Endothelial cell of umbilical vein (primary cell): ENCODE data around the gene MROH2A. TPM values are rescaled to one million over a fixed set of nuclear protein-coding genes. Genes with fewer than 3 reads are reported as not detected.

ENCODE experiments used
- BruUV-seq: library from RNA; stranded (reverse); fragments of 400-500 nt; replicated peaks from 2 replicates; lab custom pipeline; 2021; lab: Mats Ljungman, UMichigan
- CTCF ChIA-PET: fragments of 300-600, 350-600 bp; sonication (Branson Sonifier 250); formaldehyde crosslinking; loops from one replicate; lab custom pipeline; 2021; ENCODE audit warnings: antibody characterized with exemption, inconsistent platforms; lab: Charles Lee
- POLR2A ChIA-PET: fragments of 300-600, 350-600 bp; sonication (Branson Sonifier 250); formaldehyde crosslinking; loops from one replicate; lab custom pipeline; 2021; ENCODE audit warnings: antibody characterized with exemption, inconsistent platforms; lab: Charles Lee
- DNase-seq: peaks from one replicate; pipeline ENCODE4 v3.0.0-alpha.2; 2011; ENCODE audit warnings: low read depth, low spot score
- FAIRE-seq: peaks from 2 replicates; lab custom pipeline; 2011; peaks lifted over from hg19 to GRCh38; lab: Jason Lieb, UNC
- H2AFZ ChIP-seq: 2 replicates; pipeline ENCODE4 v1.6.0; 2012; ENCODE audit warnings: low read depth, low read length, control low read depth, inconsistent platforms
- H3K27ac ChIP-seq: 2 replicates; pipeline ENCODE4 v1.5.1; 2011; ENCODE audit warnings: low read depth, mild to moderate bottlenecking, control low read depth, low read length, moderate library complexity; ENCODE audit not compliant: insufficient read depth
- H3K27me3 ChIP-seq, 2 experiments: 2 replicates each; pipeline versions ENCODE4 v1.6.0 to v1.6.1; 2011; ENCODE audit warnings: low read length in 2 of 2, mixed read lengths in 1 of 2; ENCODE audit not compliant: control insufficient read depth in 2 of 2, insufficient read depth in 2 of 2
- H3K36me3 ChIP-seq, 2 experiments: 2 replicates in 1 of 2; 3 replicates in 1 of 2; pipeline ENCODE4 v1.5.1; 2011; ENCODE audit warnings: low read length in 2 of 2, mild to moderate bottlenecking in 1 of 2, moderate library complexity in 1 of 2; ENCODE audit not compliant: control insufficient read depth in 2 of 2, insufficient read depth in 2 of 2; ENCODE audit errors: extremely low read depth in 1 of 2
- H3K4me1 ChIP-seq: 3 replicates; pipeline ENCODE4 v1.5.1; 2011; ENCODE audit warnings: mild to moderate bottlenecking, low read length; ENCODE audit not compliant: control insufficient read depth, insufficient read depth; ENCODE audit errors: extremely low read depth
- H3K4me2 ChIP-seq: 2 replicates; pipeline ENCODE4 v1.6.1; 2011; ENCODE audit warnings: low read length, control low read depth, mixed read lengths; ENCODE audit not compliant: insufficient read depth
- H3K4me3 ChIP-seq, 3 experiments: fragments of 200-600 bp in 1 of 3; sonication (generic), shearing (Covaris generic) in 1 of 3; replicated peaks in 1 of 3; 2 replicates each; pipeline ENCODE4 v1.5.1; 2011 to 2016; ENCODE audit warnings: control low read depth in 3 of 3, low read length in 3 of 3, mild to moderate bottlenecking in 2 of 3, inconsistent platforms in 1 of 3, low read depth in 1 of 3, moderate library complexity in 1 of 3; ENCODE audit not compliant: insufficient read depth in 1 of 3
- H3K79me2 ChIP-seq: 2 replicates; pipeline ENCODE4 v1.6.0; 2012; ENCODE audit warnings: low read length, inconsistent platforms; ENCODE audit not compliant: control insufficient read depth, insufficient read depth
- H3K9ac ChIP-seq: replicated peaks from 2 replicates; pipeline ENCODE3; 2011; ENCODE audit warnings: low read length, control low read depth; ENCODE audit not compliant: insufficient read depth; ENCODE audit errors: extremely low read depth
- H3K9me1 ChIP-seq: replicated peaks from 3 replicates; pipeline ENCODE4 v1.6.0; 2011; ENCODE audit warnings: mild to moderate bottlenecking, low read length; ENCODE audit not compliant: control insufficient read depth, insufficient read depth; ENCODE audit errors: extremely low read depth
- H3K9me3 ChIP-seq: replicated peaks from 2 replicates; pipeline ENCODE4 v1.5.1; 2012; ENCODE audit warnings: low read length, inconsistent platforms; ENCODE audit not compliant: control insufficient read depth, insufficient read depth
- H4K20me1 ChIP-seq: replicated peaks from 2 replicates; pipeline ENCODE3; 2011; ENCODE audit warnings: mild to moderate bottlenecking, low read length; ENCODE audit not compliant: control insufficient read depth, insufficient read depth; ENCODE audit errors: extremely low read depth
- EZH2 ChIP-seq: IDR thresholded peaks from 2 replicates; pipeline ENCODE4 v1.6.1; 2012; ENCODE audit warnings: borderline replicate concordance, low read depth, mild to moderate bottlenecking, moderate library complexity, low read length, inconsistent platforms; ENCODE audit not compliant: severe bottlenecking
- FOS ChIP-seq: IDR thresholded peaks from 2 replicates; pipeline ENCODE4 v1.6.1; 2011; ENCODE audit warnings: mild to moderate bottlenecking, low read length, moderate library complexity, borderline replicate concordance; ENCODE audit not compliant: insufficient read depth
- GATA2 ChIP-seq: IDR thresholded peaks from 2 replicates; pipeline ENCODE4 v1.7.0; 2011; ENCODE audit warnings: low read depth, mild to moderate bottlenecking, moderate library complexity, mixed read lengths, low read length; ENCODE audit not compliant: insufficient read length, insufficient read depth
- JUN ChIP-seq: IDR thresholded peaks from 2 replicates; pipeline ENCODE4 v1.6.1; 2011; ENCODE audit warnings: borderline replicate concordance, low read depth; ENCODE audit not compliant: insufficient read length, insufficient read depth
- MYC ChIP-seq: IDR thresholded peaks from one replicate; pipeline ENCODE4 v1.6.1; 2011; ENCODE audit warnings: mild to moderate bottlenecking, low read depth, low read length
- POLR2A ChIP-seq: IDR thresholded peaks from 2 replicates; pipeline ENCODE4 v1.6.1; 2012; ENCODE audit warnings: low read depth, mild to moderate bottlenecking, control low read depth, low read length
- POLR2AphosphoS5 ChIP-seq: IDR thresholded peaks from 2 replicates; pipeline ENCODE4 v1.6.1; 2012; ENCODE audit warnings: low read depth, mild to moderate bottlenecking, control low read depth, low read length, moderate library complexity; ENCODE audit not compliant: insufficient read depth
- dilution Hi-C: fragments of 300-500 bp; cut with MboI; formaldehyde crosslinking; loops from one replicate; pipeline ENCODE4 v1.15.0; 2019; ENCODE audit warnings: low sequenced_read_pairs; ENCODE audit not compliant: extremely low pct_ligation_motif_present
- intact Hi-C: fragments of 100-400 bp; cut with micrococcal nuclease; formaldehyde crosslinking; loops from one replicate; pipeline ENCODE4 v1.10.0; 2022
- polyA plus RNA-seq, 4 experiments: library from polyadenylated mRNA; depleted of rRNA in 3 of 4; stranded (reverse) in 3 of 4; unstranded in 1 of 4; fragments of >200 nt; gene quantifications; 2 replicates each; pipeline versions ENCODE4 v1.2.1 to v1.2.3, GENCODE V29; 2011 to 2012; ENCODE audit warnings: missing spikeins in 1 of 4
- total RNA-seq: library from RNA; stranded (reverse); gene quantifications from 2 replicates; pipeline ENCODE4 v1.2.3, GENCODE V29; 2021
- TF ChIP-seq, protein P1 (sequence below): IDR thresholded peaks from 2 replicates; pipeline ENCODE4 v1.6.1; 2011; ENCODE audit not compliant: insufficient read depth, insufficient read length

Gene MROH2A
- total and polyA plus RNA-seq, 2 donors (not counting 3 experiments of a cell fraction or from before 2014, with no cell fraction given), result not detected

DNA sequence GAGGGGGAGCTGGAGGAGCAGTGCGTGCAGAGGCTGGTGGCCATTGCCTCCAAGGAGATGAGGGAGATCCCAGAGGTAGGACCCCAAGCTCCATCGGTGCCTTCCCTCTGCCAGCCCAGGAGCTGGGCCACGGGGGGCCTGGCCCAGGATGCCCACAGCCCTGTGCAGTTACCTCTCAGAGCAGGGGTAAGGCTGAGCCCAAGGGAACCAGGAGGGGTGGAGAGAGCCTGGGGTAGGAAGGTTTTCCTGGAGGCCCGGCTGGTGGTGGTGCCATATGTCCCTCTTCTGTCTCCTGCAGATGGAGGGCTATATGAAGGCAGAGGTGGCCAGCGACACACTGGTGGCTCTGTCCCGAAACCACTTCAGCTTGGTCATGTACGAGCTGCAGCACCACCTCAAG lies 11.4 kb downstream of the MROH2A start:
- no TSS peak for BruUV-seq
- H3K9ac ChIP-seq, result no peak overlapping the region
- H3K27me3 ChIP-seq, result no peaks in the 10 kb centered on the region
- H3K4me2 ChIP-seq, result no peak overlapping the region
- H4K20me1 ChIP-seq, result no peaks in the 10 kb centered on the region
- H3K36me3 ChIP-seq, result no peaks in the 10 kb centered on the region
- H2AFZ ChIP-seq, result no peak overlapping the region
- POLR2A ChIA-PET, result no interaction called here
- no peaks in the 10 kb centered on the region for H3K79me2 ChIP-seq
- DNase-seq (no peak), FAIRE-seq (no peak)
- no peak overlapping the region for H3K27ac ChIP-seq
- no peak overlapping the region for H3K4me3 ChIP-seq
- H3K4me1 ChIP-seq, result no peaks in the 10 kb centered on the region
- H3K9me3 ChIP-seq, result no peaks in the 10 kb centered on the region
- CTCF ChIA-PET, result no interaction called here
- dilution Hi-C loops, result no loop called here
- intact Hi-C loops, result no loop called here
- no peaks in the 10 kb centered on the region for H3K9me1 ChIP-seq
- TF ChIP-seq FOS (no peak), JUN (no peak), EZH2 (no peak), POLR2A (no peak), MYC (no peak), POLR2AphosphoS5 (no peak), GATA2 (no peak)

DNA sequence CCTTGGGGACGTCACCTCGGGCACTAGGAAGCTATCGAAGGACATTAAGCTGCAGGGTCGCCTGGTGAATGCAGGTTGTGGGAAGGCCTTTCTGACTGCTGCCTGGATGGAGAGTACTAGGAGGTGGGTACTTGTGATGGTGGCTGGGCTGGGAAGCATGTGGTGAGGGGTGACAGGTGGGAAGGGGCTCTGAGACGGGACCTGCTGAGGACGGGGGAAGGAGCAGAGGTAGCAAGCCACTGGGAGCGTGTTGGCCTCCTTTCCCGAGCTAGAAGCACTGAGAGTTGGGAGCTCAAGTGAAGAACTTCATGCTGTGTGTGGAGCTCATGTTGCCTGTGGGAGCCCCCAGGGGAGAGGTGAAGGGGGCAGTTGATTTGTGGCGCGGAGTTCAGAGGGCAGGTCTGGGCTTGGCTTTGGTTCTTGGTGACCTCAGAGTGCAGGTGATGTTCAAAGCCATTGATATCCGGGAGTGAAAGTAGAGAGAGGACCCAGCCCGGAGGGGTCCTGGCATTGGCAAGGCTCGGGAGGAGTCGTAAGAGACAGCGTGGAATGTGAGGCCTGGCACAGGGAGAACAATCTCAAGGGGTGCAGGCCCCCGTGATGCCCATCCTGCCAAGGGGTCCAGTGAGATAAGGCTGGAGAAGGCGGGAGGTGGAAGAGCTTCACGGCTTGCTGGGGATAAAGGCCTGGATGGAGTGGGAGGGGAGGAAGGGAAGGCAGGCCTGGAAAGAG lies 13.2 kb downstream of the MROH2A start:
- FAIRE-seq (no peak), DNase-seq (no peak)
- no peaks in the 10 kb centered on the region for H3K4me1 ChIP-seq
- no peaks in the 10 kb centered on the region for H3K79me2 ChIP-seq
- H3K27ac ChIP-seq, result no peak overlapping the region
- no peak overlapping the region for H3K9ac ChIP-seq
- no peaks in the 10 kb centered on the region for H3K9me1 ChIP-seq
- POLR2A ChIA-PET, result no interaction called here
- no peaks in the 10 kb centered on the region for H4K20me1 ChIP-seq
- H3K9me3 ChIP-seq, result no peaks in the 10 kb centered on the region
- intact Hi-C loops (no loop called here), dilution Hi-C loops (no loop called here)
- H3K4me2 ChIP-seq, result no peak overlapping the region
- TF ChIP-seq EZH2 (no peak), MYC (no peak), JUN (no peak), POLR2A (no peak), POLR2AphosphoS5 (no peak), GATA2 (no peak)
- TF ChIP-seq, protein P1, sequence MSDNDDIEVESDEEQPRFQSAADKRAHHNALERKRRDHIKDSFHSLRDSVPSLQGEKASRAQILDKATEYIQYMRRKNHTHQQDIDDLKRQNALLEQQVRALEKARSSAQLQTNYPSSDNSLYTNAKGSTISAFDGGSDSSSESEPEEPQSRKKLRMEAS, result no peak
- no peaks in the 10 kb centered on the region for H3K27me3 ChIP-seq
- no peaks in the 10 kb centered on the region for H3K36me3 ChIP-seq
- no peak overlapping the region for H2AFZ ChIP-seq
- no peak overlapping the region for H3K4me3 ChIP-seq
- no TSS peak for BruUV-seq
- CTCF ChIA-PET, result interaction anchor here (1.5 kb wide), 1 partner anchor 22 kb away, joined by 3 read pairs; no protein-coding TSS in a partner anchor
